HG03025 (cell line): ENCODE data around the gene C11orf68.
"Not testable (repeated sequence)": the region's sequence is repeated elsewhere in the genome, so short reads cannot be mapped to it uniquely, and the experiment has no call there.

ENCODE experiments used
- ATAC-seq: cut with Tn5 transposase; IDR thresholded peaks from one replicate; pipeline ENCODE4 v1.9.1; 2021; ENCODE audit warnings: mild to moderate bottlenecking, moderate library complexity; ENCODE audit not compliant: unreplicated experiment, low FRiP score

The C11orf68 gene

GRCh38 chr11:65918211-65919140, at the start of gene C11orf68:
TSS of gene C11orf68 (minus strand) at chr11:65919062. CDS start at chr11:65919031, 31 bp downstream.
- peak; percentile 39 for ATAC-seq

DNA sequence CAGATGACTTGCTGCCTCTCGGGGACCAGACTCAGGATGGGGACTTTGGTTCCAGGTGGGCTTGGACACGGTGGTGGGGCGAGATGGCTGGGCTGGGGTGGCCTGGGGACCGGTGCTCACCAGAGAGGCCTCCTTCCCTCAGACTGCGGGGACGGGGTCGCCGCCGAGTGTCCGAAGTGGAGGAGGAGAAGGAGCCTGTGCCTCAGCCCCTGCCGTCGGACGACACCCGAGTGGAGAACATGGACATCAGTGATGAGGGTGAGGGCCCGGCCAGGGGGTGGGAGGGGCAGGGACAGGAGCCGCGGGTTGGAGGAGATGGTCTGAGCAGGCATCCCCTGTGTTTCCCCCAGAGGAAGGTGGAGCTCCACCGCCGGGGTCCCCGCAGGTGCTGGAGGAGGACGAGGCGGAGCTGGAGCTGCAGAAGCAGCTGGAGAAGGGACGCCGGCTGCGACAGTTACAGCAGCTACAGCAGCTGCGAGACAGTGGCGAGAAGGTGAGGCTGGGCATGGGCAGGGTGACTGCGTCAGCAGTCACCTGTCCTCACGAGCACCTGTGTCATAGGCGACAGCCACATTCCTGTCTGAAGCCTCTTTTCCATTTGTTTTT, 48.6 kb upstream of the C11orf68 start:
- ATAC-seq = no peak

DNA sequence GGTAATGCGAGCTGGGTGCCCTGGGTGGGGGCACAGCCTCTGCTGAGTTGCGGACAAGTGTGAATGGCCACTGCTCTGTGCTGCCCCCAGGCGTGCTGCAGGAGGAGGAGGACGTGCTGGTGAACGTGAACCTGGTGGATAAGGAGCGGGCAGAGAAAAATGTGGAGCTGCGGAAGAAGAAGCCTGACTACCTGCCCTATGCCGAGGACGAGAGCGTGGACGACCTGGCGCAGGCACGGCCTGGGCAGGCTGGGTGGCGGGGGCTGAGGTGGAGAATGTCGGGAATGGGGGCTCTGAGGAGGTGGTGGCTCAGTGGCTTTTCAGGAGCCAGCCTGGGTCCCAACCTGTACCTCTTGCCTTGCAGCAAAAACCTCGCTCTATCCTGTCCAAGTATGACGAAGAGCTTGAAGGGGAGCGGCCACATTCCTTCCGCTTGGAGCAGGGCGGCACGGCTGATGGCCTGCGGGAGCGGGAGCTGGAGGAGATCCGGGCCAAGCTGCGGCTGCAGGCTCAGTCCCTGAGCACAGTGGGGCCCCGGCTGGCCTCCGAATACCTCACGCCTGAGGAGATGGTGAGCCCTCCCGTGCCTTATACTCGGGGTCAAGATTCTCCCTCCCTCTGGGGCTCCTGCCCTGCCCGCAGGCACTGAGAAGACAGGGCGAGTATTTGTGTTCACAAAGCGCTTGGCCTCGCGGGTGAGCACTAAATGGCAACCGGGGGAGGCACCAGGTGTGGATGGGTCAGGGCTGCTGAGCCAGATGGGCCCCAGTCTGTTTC, 47.3 kb upstream of the C11orf68 start:
- no peak for ATAC-seq

DNA sequence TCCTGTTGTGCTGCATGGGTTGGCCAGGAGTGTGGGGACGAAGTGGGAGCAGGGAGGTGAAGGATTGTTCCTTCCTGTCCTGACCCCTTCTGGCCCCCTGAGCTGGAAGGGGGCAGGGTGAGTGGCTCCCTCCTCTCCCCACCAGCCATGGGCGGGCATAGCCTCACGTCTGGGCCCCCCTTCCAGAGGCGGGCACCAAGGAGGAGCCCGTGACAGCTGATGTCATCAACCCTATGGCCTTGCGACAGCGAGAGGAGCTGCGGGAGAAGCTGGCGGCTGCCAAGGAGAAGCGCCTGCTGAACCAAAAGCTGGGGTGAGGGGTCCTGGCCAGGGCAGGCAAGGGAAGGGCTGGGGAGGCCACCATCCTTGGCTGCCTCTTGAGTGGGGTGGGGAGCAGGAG, 46.0 kb upstream of the C11orf68 start:
- no peak for ATAC-seq

- ATAC-seq = no peak
Measured at GRCh38 chr11:65962141-65962564, 43.3 kb upstream of the C11orf68 start.

GRCh38 chr11:65961267-65962140, 42.6 kb upstream of the C11orf68 start, which contains the start of gene SART1:
TSS of gene SART1 (plus strand) at chr11:65961734. CDS start at chr11:65961781, 47 bp downstream.
- peak; percentile 85 for ATAC-seq

DNA sequence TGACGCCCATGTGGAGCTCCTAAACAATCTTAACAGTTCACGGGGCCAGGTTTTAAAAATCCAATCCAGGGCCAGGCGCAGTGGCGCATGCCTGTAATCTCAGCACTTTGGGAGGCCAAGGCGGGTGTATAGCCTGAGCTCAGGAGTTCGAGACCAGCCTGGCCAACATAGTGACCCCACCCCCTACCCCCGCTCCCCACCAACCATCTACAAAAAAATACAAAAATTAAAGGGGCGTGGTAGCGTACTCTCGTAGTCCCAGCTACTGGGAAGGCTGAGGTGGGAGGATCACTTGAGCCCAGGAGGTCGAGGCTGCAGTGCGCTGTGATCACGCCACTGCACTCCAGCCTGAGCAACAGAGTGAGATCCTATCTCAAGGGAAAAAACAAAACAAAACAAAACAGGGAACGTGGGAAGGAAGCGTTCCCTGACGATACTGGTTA, 42.0 kb upstream of the C11orf68 start:
- ATAC-seq = no peak

GRCh38 chr11:65958774-65959420, 40.0 kb upstream of the C11orf68 start:
- ATAC-seq = no peak

DNA sequence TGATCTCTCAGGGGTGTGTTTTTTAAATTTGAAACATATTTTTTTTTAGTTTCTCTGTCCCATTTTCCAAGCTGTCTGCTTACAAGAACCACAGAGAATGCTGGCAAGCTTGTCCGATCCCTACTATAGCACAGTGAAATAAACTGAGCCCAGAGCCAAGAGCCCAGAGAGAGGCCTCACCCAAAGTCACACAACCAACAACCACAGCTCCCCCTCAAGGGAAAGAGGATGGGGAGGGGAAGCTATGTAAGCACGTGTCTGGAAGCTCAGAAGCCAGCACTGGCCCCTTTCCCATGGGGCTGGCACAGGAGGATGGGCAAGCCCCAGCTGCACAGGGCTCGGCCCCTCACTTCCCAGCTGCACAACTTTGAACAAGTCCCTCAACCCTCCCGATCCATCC, 39.4 kb upstream of the C11orf68 start:
- no peak for ATAC-seq

DNA sequence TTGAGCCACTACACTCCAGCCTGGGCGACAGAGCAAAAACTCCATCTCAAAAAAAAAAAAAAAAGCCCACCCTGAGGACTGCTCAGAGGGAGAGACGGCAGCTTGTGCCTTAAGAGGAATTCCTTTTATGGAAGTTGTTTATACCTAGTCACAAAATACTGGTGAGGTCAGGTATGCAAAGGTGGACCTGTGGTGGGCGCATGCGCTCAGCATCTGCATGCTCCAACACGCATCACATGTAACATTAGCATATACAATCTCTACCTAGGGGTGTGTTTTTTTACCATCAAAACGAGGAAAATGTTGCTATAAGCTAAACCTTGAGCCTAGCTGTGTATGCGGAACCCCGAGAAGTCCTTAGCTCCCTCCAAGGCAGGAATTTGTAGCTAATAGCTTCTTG, 35.9 kb upstream of the C11orf68 start:
- no peak for ATAC-seq

DNA sequence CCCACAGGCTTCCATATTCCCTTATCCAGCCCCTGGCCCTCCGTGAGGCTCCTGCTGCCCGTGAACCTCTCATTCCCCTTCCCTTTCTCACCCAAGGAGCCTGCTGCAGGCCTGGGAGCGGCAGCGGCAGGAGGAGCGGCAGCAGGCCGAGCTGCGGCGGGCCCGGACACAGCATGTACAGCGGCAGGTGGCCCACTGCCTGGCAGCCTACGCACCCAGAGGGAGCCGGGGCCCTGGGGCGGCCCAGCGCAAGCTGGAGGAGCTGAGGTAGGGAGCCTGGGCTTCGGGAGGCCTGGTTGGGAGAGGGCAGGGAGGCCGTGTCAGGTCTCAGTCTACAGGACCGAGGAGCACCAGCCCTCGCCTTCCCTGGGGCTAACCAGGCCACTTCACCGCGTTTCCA, 34.6 kb upstream of the C11orf68 start:
- ATAC-seq = no peak

DNA sequence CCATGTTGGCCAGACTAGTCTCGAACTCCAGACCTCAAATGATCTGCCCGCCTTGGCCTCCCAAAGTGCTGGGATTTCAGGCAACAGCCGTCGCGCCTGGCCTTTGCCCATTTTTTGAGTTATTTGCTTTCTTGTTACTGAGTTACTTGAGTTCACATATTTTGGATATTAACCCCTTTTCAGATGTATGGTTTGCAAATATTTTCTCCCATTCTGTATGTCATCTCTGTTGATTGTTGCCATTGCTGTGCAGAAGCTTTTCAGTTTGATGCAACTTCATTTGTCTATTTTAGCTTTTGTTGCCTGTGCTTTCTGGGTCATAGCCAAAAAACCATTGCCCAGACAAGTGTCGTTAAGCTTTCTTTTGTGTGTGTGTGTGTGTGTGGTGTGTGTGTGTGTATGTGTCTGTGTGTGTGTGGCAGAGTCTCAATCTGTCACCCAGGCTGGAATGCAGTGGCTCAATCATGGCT, 33.2 kb upstream of the C11orf68 start:
- no peak for ATAC-seq

DNA sequence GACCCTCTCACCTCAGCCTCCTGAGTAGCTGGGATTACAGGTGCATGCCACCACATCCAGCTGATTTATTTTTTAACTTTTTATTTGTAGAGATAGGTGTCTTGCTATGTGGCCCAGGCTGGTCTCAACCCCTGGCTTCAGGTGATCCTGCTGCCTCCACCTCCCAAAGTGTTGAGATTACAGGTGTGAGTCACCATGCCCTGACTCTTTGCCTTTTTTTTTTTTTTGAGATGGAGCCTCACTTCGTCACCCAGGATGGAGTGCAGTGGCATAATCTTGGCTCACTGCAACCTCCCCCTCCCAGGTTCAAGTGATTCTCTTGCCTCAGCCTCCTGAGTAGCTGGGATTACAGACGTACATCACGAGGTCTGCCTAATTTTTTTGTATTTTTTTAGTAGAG, 32.8 kb upstream of the C11orf68 start:
- not testable (repeated sequence) for ATAC-seq

- not testable (repeated sequence) for ATAC-seq
Measured at GRCh38 chr11:65950711-65951110, 31.8 kb upstream of the C11orf68 start.

DNA sequence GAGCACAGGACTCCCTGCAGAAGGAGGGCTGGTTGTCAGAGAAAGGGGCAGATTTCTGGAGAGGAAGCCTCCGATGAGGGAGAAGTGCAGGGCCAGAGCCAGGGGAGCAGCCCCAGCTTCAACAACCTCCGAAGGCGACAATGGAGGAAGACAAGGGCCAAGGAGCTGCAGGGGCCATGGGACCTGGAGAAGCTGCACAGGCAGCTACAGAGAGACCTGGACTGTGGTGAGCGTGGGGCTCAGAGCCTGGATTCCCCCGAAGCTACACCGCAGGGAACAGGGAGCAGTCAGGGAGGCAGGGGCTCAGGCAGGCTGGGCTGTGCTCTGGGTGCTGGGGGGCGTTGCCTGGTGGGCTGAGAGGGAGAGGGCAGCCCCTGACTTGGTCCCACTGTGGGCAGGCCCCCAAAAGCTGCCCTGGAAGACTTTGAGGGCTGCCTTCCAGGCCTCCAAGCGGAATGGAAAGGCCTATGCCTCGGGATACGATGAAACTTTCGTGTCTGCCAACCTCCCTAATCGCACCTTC, 28.8 kb upstream of the C11orf68 start:
- no peak for ATAC-seq

GRCh38 chr11:65947133-65947532, 28.3 kb upstream of the C11orf68 start:
- ATAC-seq = no peak

- ATAC-seq = no peak
Measured at GRCh38 chr11:65946655-65947054, 27.8 kb upstream of the C11orf68 start.

DNA sequence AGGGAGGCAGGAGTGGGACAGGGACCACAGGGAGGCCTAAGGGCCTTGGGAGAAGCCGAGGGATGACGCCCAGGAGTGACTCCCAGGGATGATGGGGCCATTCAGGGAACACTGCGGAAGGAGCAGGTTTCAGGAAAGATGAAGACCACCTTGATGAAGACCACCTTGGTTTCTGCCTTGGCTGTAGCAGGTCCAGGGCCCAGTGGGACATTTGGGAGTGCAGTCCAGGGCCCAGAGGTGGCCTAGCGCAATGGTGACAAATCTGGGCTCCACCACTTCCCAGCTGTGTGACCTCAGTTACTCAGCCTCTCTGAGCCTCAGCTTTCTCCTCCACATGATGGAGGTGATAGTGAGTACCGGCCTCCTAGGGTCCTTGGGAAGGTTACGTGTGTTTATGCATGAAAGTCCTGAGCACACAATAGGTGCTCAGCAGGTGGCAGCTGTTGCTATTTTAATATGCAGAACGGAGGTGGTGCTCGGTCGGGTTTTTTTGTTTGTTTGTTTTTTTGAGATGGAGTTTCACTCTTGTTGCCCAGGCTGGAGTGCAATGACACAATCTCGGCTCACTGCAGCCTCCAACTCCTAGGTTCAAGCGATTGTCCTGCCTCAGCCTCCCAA, 27.2 kb upstream of the C11orf68 start:
- ATAC-seq = no peak
